K562 (cell line): Measurements from ENCODE around the gene SUCO. TPM values are rescaled to one million over a fixed set of nuclear protein-coding genes. Genes with fewer than 3 reads are reported as not detected.

ENCODE experiments used
- ATAC-seq: fragments of 200-7000 bp; cut with Tn5 transposase; 3 replicates; pipeline ENCODE4 v1.9.1; 2020; ENCODE audit warnings: moderate library complexity
- BruUV-seq: library from RNA; stranded (reverse); fragments of 400-500 nt; replicated peaks from 2 replicates; lab custom pipeline; 2021; lab: Mats Ljungman, UMichigan
- CTCF ChIA-PET: fragments of 300-600 bp; formaldehyde crosslinking; extraction: SDS; loops from one replicate; lab custom pipeline; 2021; ENCODE audit warnings: low intra/inter-chr PET ratio; lab: Yijun Ruan, JAX
- POLR2A ChIA-PET: fragments of 300-600, 350-650 bp; sonication (Branson Sonifier 250); formaldehyde crosslinking; extraction: SDS; loops from one replicate; lab custom pipeline; 2021; ENCODE audit warnings: antibody characterized with exemption, inconsistent platforms; lab: Yijun Ruan, JAX
- DNase-seq, 4 experiments: peaks; one replicate each; pipeline versions ENCODE4 v3.0.0 to v3.0.0-alpha.2; 2011 to 2018; ENCODE audit warnings: low spot score in 3 of 4, mixed read lengths in 3 of 4; ENCODE audit errors: extremely low read depth in 1 of 4
- FAIRE-seq: peaks from 2 replicates; lab custom pipeline; 2011; peaks lifted over from hg19 to GRCh38; lab: Jason Lieb, UNC
- H2AFZ ChIP-seq: 2 replicates; pipeline ENCODE4 v1.6.0; 2011; ENCODE audit warnings: low read depth, low read length, control low read depth, inconsistent platforms
- H3K27ac ChIP-seq: fragments of 200-600 bp; 3 replicates; pipeline ENCODE4 v1.8.0; 2011; ENCODE audit warnings: low read depth, mild to moderate bottlenecking, control low read depth, inconsistent platforms, low read length, moderate library complexity, mixed read lengths; ENCODE audit errors: extremely low read depth
- H3K27me3 ChIP-seq, 2 experiments: fragments of 300-600 bp in 1 of 2; 2 replicates in 1 of 2; 3 replicates in 1 of 2; pipeline versions ENCODE4 v1.6.0 to v1.8.0; 2011; ENCODE audit warnings: inconsistent platforms in 2 of 2, low read length in 2 of 2, mild to moderate bottlenecking in 1 of 2, mixed read lengths in 1 of 2, moderate library complexity in 1 of 2; ENCODE audit not compliant: control insufficient read depth in 2 of 2, insufficient read depth in 2 of 2
- H3K36me3 ChIP-seq: fragments of 300-600 bp; 3 replicates; pipeline ENCODE4 v1.8.0; 2011; ENCODE audit warnings: mild to moderate bottlenecking, low read length, inconsistent platforms; ENCODE audit not compliant: control insufficient read depth, insufficient read depth
- H3K4me1 ChIP-seq, 2 experiments: fragments of 200-600 bp in 1 of 2; replicated peaks in 1 of 2; 2 replicates in 1 of 2; 3 replicates in 1 of 2; pipeline versions ENCODE4 v1.5.1 to v1.8.0; 2011; ENCODE audit warnings: inconsistent platforms in 2 of 2, low read length in 2 of 2, mild to moderate bottlenecking in 1 of 2, mixed read lengths in 1 of 2, moderate library complexity in 1 of 2; ENCODE audit not compliant: control insufficient read depth in 2 of 2, insufficient read depth in 2 of 2
- H3K4me2 ChIP-seq: 2 replicates; pipeline ENCODE4 v1.6.1; 2011; ENCODE audit warnings: low read length, control low read depth, inconsistent platforms, mixed read lengths; ENCODE audit not compliant: insufficient read depth
- H3K4me3 ChIP-seq: fragments of 200-600 bp; sonication (generic), shearing (Covaris generic); 2 replicates; pipeline ENCODE4 v1.5.1; 2016; ENCODE audit warnings: control low read depth, inconsistent platforms
- H3K79me2 ChIP-seq: fragments of 200-600 bp; 3 replicates; pipeline ENCODE4 v1.8.0; 2011; ENCODE audit warnings: low read length, inconsistent platforms; ENCODE audit not compliant: control insufficient read depth, insufficient read depth
- H3K9ac ChIP-seq, 2 experiments: 2 replicates each; pipeline versions ENCODE4 v1.6.0 to v1.6.1; 2011; ENCODE audit warnings: low read depth in 2 of 2, low read length in 2 of 2, control low read depth in 1 of 2, inconsistent platforms in 1 of 2, mild to moderate bottlenecking in 1 of 2, mixed read lengths in 1 of 2; ENCODE audit not compliant: insufficient read depth in 1 of 2
- H3K9me1 ChIP-seq: one replicate; pipeline ENCODE4 v1.6.0; 2011; ENCODE audit warnings: inconsistent platforms, mild to moderate bottlenecking, low read length, moderate library complexity; ENCODE audit not compliant: control insufficient read depth, insufficient read depth
- H3K9me3 ChIP-seq: replicated peaks from 2 replicates; pipeline ENCODE4 v1.5.1; 2011; ENCODE audit warnings: low read depth, low read length, inconsistent platforms; ENCODE audit not compliant: control insufficient read depth, insufficient read depth
- H4K20me1 ChIP-seq: replicated peaks from 2 replicates; pipeline ENCODE4 v1.6.1; 2011; ENCODE audit warnings: low read length, inconsistent platforms, mixed read lengths; ENCODE audit not compliant: control insufficient read depth, insufficient read depth
- BMI1 ChIP-seq: fragments of 150-350 bp; IDR thresholded peaks from 2 replicates; pipeline ENCODE4 v1.6.1; 2014; ENCODE audit warnings: low read length
- BRF2 ChIP-seq: IDR thresholded peaks from 3 replicates; pipeline ENCODE4 v1.6.1; 2011; ENCODE audit warnings: borderline replicate concordance, mild to moderate bottlenecking; ENCODE audit not compliant: insufficient read length, insufficient read depth
- DACH1 ChIP-seq: fragments of 450-650 bp; IDR thresholded peaks from 2 replicates; pipeline ENCODE4 v1.6.1; 2018; ENCODE audit not compliant: partially characterized antibody
- JUND ChIP-seq, 2 experiments: IDR thresholded peaks; 2 replicates in 1 of 2; 3 replicates in 1 of 2; pipeline ENCODE4 v1.6.1; 2011; ENCODE audit warnings: borderline replicate concordance in 2 of 2, low read depth in 2 of 2, low read length in 2 of 2, improper control_type of control experiment in 1 of 2, missing biosample characterization in 1 of 2, missing genetic modification characterization in 1 of 2, missing genetic modification reagents in 1 of 2
- NUFIP1 ChIP-seq: fragments of 450-650 bp; IDR thresholded peaks from 2 replicates; pipeline ENCODE4 v1.6.1; 2018; ENCODE audit not compliant: partially characterized antibody
- SRSF9 ChIP-seq: fragments of 200-400 bp; formaldehyde crosslinking; IDR thresholded peaks from 2 replicates; pipeline ENCODE4 v1.6.1; 2017; ENCODE audit warnings: low read depth, low read length, borderline replicate concordance
- ZNF133 ChIP-seq: fragments of 250-450 bp; sonication (Bioruptor Pico); IDR thresholded peaks from 2 replicates; pipeline ENCODE4 v1.4.0; 2020; ENCODE audit warnings: mild to moderate bottlenecking
- in situ Hi-C: fragments of 300-500 bp; cut with MboI; formaldehyde crosslinking; loops from 4 replicates; pipeline ENCODE4 v1.15.0; 2018; ENCODE audit warnings: inconsistent platforms, mixed read lengths
- intact Hi-C: fragments of 100-400 bp; cut with micrococcal nuclease; formaldehyde crosslinking; loops from 2 replicates; pipeline ENCODE4 v1.14.2; 2022
- polyA plus RNA-seq, 8 experiments: library from polyadenylated mRNA; depleted of rRNA in 4 of 8; stranded (reverse) in 5 of 8; unstranded in 3 of 8; fragments of >200 nt; fragmentation: Nextera tagmentation in 2 of 8; fragmentation: Illumina TruSeq in 1 of 8; extraction: Ambion mirVana in 2 of 8; extraction: Trizol in 1 of 8; gene quantifications; 2 replicates each; pipeline versions ENCODE4 v1.2.1 to v1.2.3, GENCODE V29; 2011 to 2014; ENCODE audit warnings: inconsistent platforms in 1 of 8, missing spikeins in 1 of 8
- total RNA-seq, 7 experiments: library from RNA; depleted of rRNA in 6 of 7; stranded (reverse); fragments of >200 nt in 6 of 7; fragmentation: Illumina TruSeq in 2 of 7; extraction: Trizol in 2 of 7; gene quantifications; 2 replicates each; pipeline versions ENCODE4 v1.2.1 to v1.2.3, GENCODE V29; 2011 to 2021; ENCODE audit warnings: low replicate concordance in 1 of 7

SUCO gene
- total and polyA plus RNA-seq, 9 of the 15 experiments (the other 6 are each of a cell fraction or from before 2014, with no cell fraction given): 2.5 to 20.6 (median 14.3) TPM

GRCh38 chr1:172483448-172483847, 49.5 kb upstream of the SUCO start:
- H3K27ac ChIP-seq: no peak overlapping the region
- H3K9me1 ChIP-seq: no peaks in the 10 kb centered on the region
- no peak overlapping the region for H2AFZ ChIP-seq
- H3K9me3 ChIP-seq: no peaks in the 10 kb centered on the region
- TF ChIP-seq NUFIP1 (no peak), JUND (IDR thresholded peaks at IDR 0.05; ENCODE audit: borderline replicate concordance, low read depth, low read length) (no peak), JUND (tag; IDR thresholded peaks at IDR 0.05; ENCODE audit: borderline replicate concordance, low read depth, low read length) (no peak), BRF2 (no peak), BMI1 (no peak), ZNF133 (CRISPR knock-in tag) (no peak), DACH1 (no peak), SRSF9 (no peak)
- in situ Hi-C loops (no loop called here), intact Hi-C loops (no loop called here)
- H3K9ac ChIP-seq: no peak overlapping the region
- no peaks in the 10 kb centered on the region for H3K27me3 ChIP-seq
- no peak for DNase-seq
- peaks cover 6 to 17% of the 10 kb centered on the region in 2 experiments for H3K4me1 ChIP-seq
- no peaks in the 10 kb centered on the region for H3K79me2 ChIP-seq
- ATAC-seq: no peak
- no peak for FAIRE-seq
- ChIA-PET POLR2A (interaction anchor here (0.8 kb wide), 1 partner anchor 1792 kb away, joined by 3 read pairs; no protein-coding TSS in a partner anchor), CTCF (no interaction called here)
- no peaks in the 10 kb centered on the region for H3K36me3 ChIP-seq
- no TSS peak for BruUV-seq
- H3K4me2 ChIP-seq: no peak overlapping the region
- H4K20me1 ChIP-seq: no peaks in the 10 kb centered on the region
- no peak overlapping the region for H3K4me3 ChIP-seq
